Esophagus squamous epithelium (tissue), 4 donors: ENCODE measurements around the gene EXOC3L4.

Experiments used
- POLR2A ChIP-seq, 4 donors: fragments of 450-650 bp; IDR thresholded peaks; one replicate each; pipeline ENCODE4 v1.6.1; 2017; ENCODE audit warnings: antibody characterized with exemption in 4 of 4, mild to moderate bottlenecking in 4 of 4, moderate library complexity in 3 of 4
- TF ChIP-seq, protein P1 (sequence below), 6 experiments: fragments of 450-650 bp in 4 of 6; fragments of 200-600 bp in 2 of 6; sonication (generic) in 2 of 6; IDR thresholded peaks; one replicate each; pipeline ENCODE4 v1.5.1; 2016 to 2019; ENCODE audit warnings: antibody characterized with exemption in 6 of 6, mild to moderate bottlenecking in 4 of 6, moderate library complexity in 4 of 6

DNA sequence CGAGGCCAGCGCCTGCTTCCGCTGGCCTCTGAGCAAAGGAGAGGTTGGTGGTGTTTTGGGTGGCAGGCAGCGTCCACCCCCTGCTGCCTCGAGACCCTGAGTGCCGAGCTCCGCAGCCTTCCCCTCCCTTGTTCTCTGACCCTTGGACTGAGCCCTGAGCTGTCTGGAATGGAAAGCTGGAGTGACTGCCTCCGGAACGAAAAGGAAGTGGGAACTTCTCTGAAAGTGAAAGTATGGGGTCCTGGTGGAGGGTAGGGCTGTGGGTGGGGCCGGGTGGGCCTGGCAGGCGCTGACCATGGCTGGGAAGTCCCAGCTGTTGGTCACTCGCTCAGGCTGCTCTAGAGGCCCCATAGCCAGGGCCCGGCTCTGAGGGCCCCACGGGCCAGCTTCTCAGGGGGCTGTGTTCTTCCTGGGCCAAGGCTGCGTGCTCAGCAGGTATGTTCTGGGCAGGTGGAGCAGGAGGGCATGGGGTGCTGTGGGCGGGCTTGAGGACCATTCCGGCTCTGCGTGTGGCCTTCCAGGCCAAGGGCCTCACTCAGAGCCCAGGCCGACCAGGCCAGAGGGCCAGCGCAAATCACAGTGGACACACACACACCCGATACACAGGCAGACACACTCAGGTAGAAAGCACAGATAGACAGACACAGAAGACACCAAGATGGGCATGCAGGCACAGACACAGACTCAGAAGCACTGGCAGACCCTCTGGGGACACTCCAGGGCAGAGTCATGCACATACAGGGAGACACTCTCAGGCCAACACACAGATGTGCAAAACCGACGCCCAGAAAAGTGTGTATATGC, at the start of gene EXOC3L4:
- TF ChIP-seq, protein P1, sequence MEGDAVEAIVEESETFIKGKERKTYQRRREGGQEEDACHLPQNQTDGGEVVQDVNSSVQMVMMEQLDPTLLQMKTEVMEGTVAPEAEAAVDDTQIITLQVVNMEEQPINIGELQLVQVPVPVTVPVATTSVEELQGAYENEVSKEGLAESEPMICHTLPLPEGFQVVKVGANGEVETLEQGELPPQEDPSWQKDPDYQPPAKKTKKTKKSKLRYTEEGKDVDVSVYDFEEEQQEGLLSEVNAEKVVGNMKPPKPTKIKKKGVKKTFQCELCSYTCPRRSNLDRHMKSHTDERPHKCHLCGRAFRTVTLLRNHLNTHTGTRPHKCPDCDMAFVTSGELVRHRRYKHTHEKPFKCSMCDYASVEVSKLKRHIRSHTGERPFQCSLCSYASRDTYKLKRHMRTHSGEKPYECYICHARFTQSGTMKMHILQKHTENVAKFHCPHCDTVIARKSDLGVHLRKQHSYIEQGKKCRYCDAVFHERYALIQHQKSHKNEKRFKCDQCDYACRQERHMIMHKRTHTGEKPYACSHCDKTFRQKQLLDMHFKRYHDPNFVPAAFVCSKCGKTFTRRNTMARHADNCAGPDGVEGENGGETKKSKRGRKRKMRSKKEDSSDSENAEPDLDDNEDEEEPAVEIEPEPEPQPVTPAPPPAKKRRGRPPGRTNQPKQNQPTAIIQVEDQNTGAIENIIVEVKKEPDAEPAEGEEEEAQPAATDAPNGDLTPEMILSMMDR (IDR thresholded peaks at IDR 0.05), result no peak
- TF ChIP-seq POLR2A (IDR thresholded peaks at IDR 0.05), result no peak
